Vagina (tissue), 2 donors: ENCODE measurements around the gene TEX9. TPM values are rescaled to one million over a fixed set of nuclear protein-coding genes. Genes with fewer than 3 reads are reported as not detected.

ENCODE experiments used
- DNase-seq, 2 donors: peaks; one replicate each; pipeline ENCODE4 v3.0.0-alpha.2; 2017; ENCODE audit errors: extremely low spot score in 2 of 2
- H3K27ac ChIP-seq: fragments of 200-600 bp; sonication (generic); one replicate; pipeline ENCODE4 v1.5.1; 2019
- H3K27me3 ChIP-seq: fragments of 200-600 bp; sonication (generic); one replicate; pipeline ENCODE4 v1.5.1; 2019
- H3K36me3 ChIP-seq, 2 donors: fragments of 200-600 bp; sonication (generic); one replicate each; pipeline ENCODE4 v1.5.1; 2017 to 2019
- H3K4me1 ChIP-seq: fragments of 200-600 bp; sonication (generic); one replicate; pipeline ENCODE4 v1.5.1; 2019
- H3K4me3 ChIP-seq, 2 donors: fragments of 200-600 bp; sonication (generic); 1 replicate in 1 of 2; 2 replicates in 1 of 2; pipeline ENCODE4 v1.5.1; 2016 to 2019
- H3K9me3 ChIP-seq: fragments of 200-600 bp; sonication (generic); one replicate; pipeline ENCODE4 v1.5.1; 2019
- CTCF ChIP-seq, 3 experiments: fragments of 450-650 bp in 2 of 3; fragments of 200-600 bp in 1 of 3; sonication (generic) in 1 of 3; IDR thresholded peaks; one replicate each; pipeline ENCODE4 v1.5.1; 2017 to 2019; ENCODE audit warnings: antibody characterized with exemption in 3 of 3, mild to moderate bottlenecking in 2 of 3, moderate library complexity in 2 of 3
- POLR2A ChIP-seq, 2 donors: fragments of 450-650 bp; IDR thresholded peaks; one replicate each; pipeline ENCODE4 v1.6.1; 2017; ENCODE audit warnings: antibody characterized with exemption in 2 of 2, mild to moderate bottlenecking in 2 of 2, moderate library complexity in 2 of 2
- POLR2AphosphoS5 ChIP-seq, 2 donors: sonication (generic); formaldehyde crosslinking; IDR thresholded peaks; one replicate each; pipeline ENCODE4 v1.9.0; 2017; ENCODE audit warnings: antibody characterized with exemption in 2 of 2, mild to moderate bottlenecking in 2 of 2, low read depth in 1 of 2; ENCODE audit not compliant: insufficient read depth in 1 of 2
- intact Hi-C: fragments of 100-400 bp; cut with DNase I; formaldehyde crosslinking; loops from one replicate; pipeline ENCODE4 v1.15.1; 2023
- total RNA-seq: library from RNA; depleted of rRNA; stranded (reverse); fragments of >200 nt; gene quantifications from one replicate; pipeline ENCODE4 v1.2.3, GENCODE V29; 2016

The TEX9 gene
- total RNA-seq, 1 donor from 2014 or later: 4.9 TPM

GRCh38 chr15:56425276-56425675 lies 60.0 kb downstream of the TEX9 start:
- no peaks in the 10 kb centered on the region for H3K4me1 ChIP-seq
- H3K27me3 ChIP-seq: no peaks in the 10 kb centered on the region
- H3K36me3 ChIP-seq: no peaks in the 10 kb centered on the region
- intact Hi-C loops: no loop called here
- peaks cover 3% of the 10 kb centered on the region for H3K9me3 ChIP-seq
- DNase-seq: no peak
- no peak overlapping the region for H3K27ac ChIP-seq
- TF ChIP-seq CTCF (IDR thresholded peaks at IDR 0.05) (no peak), POLR2A (IDR thresholded peaks at IDR 0.05) (no peak), POLR2AphosphoS5 (IDR thresholded peaks at IDR 0.05; ENCODE audit: insufficient read depth in 1 of 2, low read depth in 1 of 2) (no peak)
- H3K4me3 ChIP-seq: no peak overlapping the region

GRCh38 chr15:56425976-56426375 lies 60.8 kb downstream of the TEX9 start:
- intact Hi-C loops: loop anchor here (2.0 kb wide), 1 partner anchor 17 kb away; no protein-coding TSS in a partner anchor
- no peak for DNase-seq
- H3K4me3 ChIP-seq: no peak overlapping the region
- no peak for TF ChIP-seq POLR2AphosphoS5 (IDR thresholded peaks at IDR 0.05; ENCODE audit: insufficient read depth in 1 of 2, low read depth in 1 of 2)
- no peaks in the 10 kb centered on the region for H3K36me3 ChIP-seq
- no peaks in the 10 kb centered on the region for H3K27me3 ChIP-seq
- H3K9me3 ChIP-seq: peaks cover 3% of the 10 kb centered on the region
- H3K4me1 ChIP-seq: no peaks in the 10 kb centered on the region
- H3K27ac ChIP-seq: no peak overlapping the region

- Histone ChIP-seq H3K4me1 (no peaks in the 10 kb centered on the region), H3K36me3 (no peaks in the 10 kb centered on the region), H3K4me3 (no peak overlapping the region), H3K9me3 (peaks cover 3% of the 10 kb centered on the region), H3K27ac (no peak overlapping the region), H3K27me3 (no peaks in the 10 kb centered on the region)
- TF ChIP-seq POLR2AphosphoS5 (IDR thresholded peaks at IDR 0.05; ENCODE audit: insufficient read depth in 1 of 2, low read depth in 1 of 2) (no peak), CTCF (IDR thresholded peaks at IDR 0.05) (peak in 1 of 3 experiments; percentile 15), POLR2A (IDR thresholded peaks at IDR 0.05) (no peak)
- intact Hi-C loops: no loop called here
- DNase-seq: no peak
Observed at GRCh38 chr15:56428821-56429458, 63.7 kb downstream of the TEX9 start.

- Histone ChIP-seq H3K4me1 (no peaks in the 10 kb centered on the region), H3K27me3 (no peaks in the 10 kb centered on the region), H3K4me3 (no peak overlapping the region), H3K27ac (no peak overlapping the region), H3K9me3 (no peaks in the 10 kb centered on the region), H3K36me3 (no peaks in the 10 kb centered on the region)
- intact Hi-C loops: no loop called here
- DNase-seq: no peak
- TF ChIP-seq POLR2A (IDR thresholded peaks at IDR 0.05) (no peak), CTCF (IDR thresholded peaks at IDR 0.05) (no peak), POLR2AphosphoS5 (IDR thresholded peaks at IDR 0.05; ENCODE audit: insufficient read depth in 1 of 2, low read depth in 1 of 2) (no peak)
Observed at GRCh38 chr15:56432304-56432703, 67.1 kb downstream of the TEX9 start.

GRCh38 chr15:56440214-56440770 lies 75.1 kb downstream of the TEX9 start:
- Histone ChIP-seq H3K4me3 (no peak overlapping the region), H3K36me3 (no peaks in the 10 kb centered on the region), H3K27ac (no peak overlapping the region), H3K27me3 (no peaks in the 10 kb centered on the region), H3K4me1 (no peaks in the 10 kb centered on the region), H3K9me3 (no peaks in the 10 kb centered on the region)
- intact Hi-C loops: no loop called here
- DNase-seq: no peak
- TF ChIP-seq POLR2A (IDR thresholded peaks at IDR 0.05): no peak
- TF ChIP-seq POLR2AphosphoS5 (IDR thresholded peaks at IDR 0.05; ENCODE audit: insufficient read depth in 1 of 2, low read depth in 1 of 2): no peak

- no peaks in the 10 kb centered on the region for H3K36me3 ChIP-seq
Observed at GRCh38 chr15:56442354-56442753, 77.1 kb downstream of the TEX9 start.

More at GRCh38 chr15:56442354-56442753, 77.1 kb downstream of the TEX9 start:
- TF ChIP-seq CTCF (IDR thresholded peaks at IDR 0.05) (no peak), POLR2A (IDR thresholded peaks at IDR 0.05) (no peak), POLR2AphosphoS5 (IDR thresholded peaks at IDR 0.05; ENCODE audit: insufficient read depth in 1 of 2, low read depth in 1 of 2) (no peak)
- no peak overlapping the region for H3K4me3 ChIP-seq
- H3K27ac ChIP-seq: no peak overlapping the region
- H3K4me1 ChIP-seq: no peaks in the 10 kb centered on the region
- H3K27me3 ChIP-seq: no peaks in the 10 kb centered on the region
- intact Hi-C loops: loop anchor here (2.0 kb wide), 1 partner anchor 16 kb away; no protein-coding TSS in a partner anchor
- no peaks in the 10 kb centered on the region for H3K9me3 ChIP-seq
- no peak for DNase-seq
